GM23338 (cell line): ENCODE results near the gene CLEC3B. TPM values are rescaled to one million over a fixed set of nuclear protein-coding genes. Genes with fewer than 3 reads are reported as not detected.

Experiments
- ATAC-seq: fragments of 200-7000 bp; cut with Tn5 transposase; 3 replicates; pipeline ENCODE4 v1.9.1; 2020
- DNase-seq: peaks from one replicate; pipeline ENCODE4 v3.0.0-alpha.2; 2015; ENCODE audit warnings: low spot score
- H2AFZ ChIP-seq: fragments of 200-600 bp; sonication (generic); 2 replicates; pipeline ENCODE4 v1.8.0; 2016; ENCODE audit warnings: antibody characterized with exemption, mild to moderate bottlenecking, moderate library complexity
- H3F3A ChIP-seq: fragments of 200-600 bp; sonication (generic); replicated peaks from 2 replicates; pipeline ENCODE4 v1.8.0; 2017; ENCODE audit warnings: antibody characterized with exemption, mixed run types, low read depth
- H3K27ac ChIP-seq: fragments of 200-600 bp; sonication (generic); 2 replicates; pipeline ENCODE4 v1.6.1; 2016; ENCODE audit warnings: low read depth
- H3K27me3 ChIP-seq: fragments of 200-600 bp; sonication (generic); 2 replicates; pipeline ENCODE4 v1.8.0; 2016; ENCODE audit warnings: mild to moderate bottlenecking, mixed run types, moderate library complexity; ENCODE audit not compliant: insufficient read depth
- H3K36me3 ChIP-seq: fragments of 200-600 bp; sonication (generic); 2 replicates; pipeline ENCODE4 v1.8.0; 2016; ENCODE audit warnings: mild to moderate bottlenecking; ENCODE audit not compliant: insufficient read depth
- H3K4me1 ChIP-seq: fragments of 200-600 bp; sonication (generic); 2 replicates; pipeline ENCODE4 v1.8.0; 2016; ENCODE audit warnings: mild to moderate bottlenecking, moderate library complexity; ENCODE audit not compliant: insufficient read depth
- H3K4me2 ChIP-seq: fragments of 200-600 bp; sonication (generic); 2 replicates; pipeline ENCODE4 v1.7.1; 2017; ENCODE audit warnings: mixed run types
- H3K4me3 ChIP-seq: fragments of 200-600 bp; sonication (generic); 2 replicates; pipeline ENCODE4 v1.6.1; 2016; ENCODE audit warnings: mixed run types
- H3K79me2 ChIP-seq: fragments of 200-600 bp; sonication (generic); replicated peaks from 2 replicates; pipeline ENCODE4 v1.8.0; 2017; ENCODE audit warnings: mild to moderate bottlenecking; ENCODE audit not compliant: insufficient read depth
- H3K9me2 ChIP-seq: fragments of 200-600 bp; sonication (generic); 2 replicates; pipeline ENCODE4 v1.8.0; 2017; ENCODE audit not compliant: insufficient read depth
- H4K20me1 ChIP-seq: fragments of 200-600 bp; sonication (generic); replicated peaks from 2 replicates; pipeline ENCODE4 v1.8.0; 2017; ENCODE audit warnings: mild to moderate bottlenecking; ENCODE audit not compliant: insufficient read depth
- H3K27ac Mint-ChIP-seq: 2 replicates; pipeline ENCODE4 v1.8.0; 2020; ENCODE audit warnings: inconsistent platforms, mild to moderate bottlenecking, moderate library complexity, mixed read lengths
- H3K27me3 Mint-ChIP-seq: 3 replicates; pipeline ENCODE4 v1.8.0; 2022; ENCODE audit warnings: low read depth, mild to moderate bottlenecking, moderate library complexity, mixed read lengths, inconsistent platforms; ENCODE audit not compliant: insufficient read depth, poor library complexity
- H3K36me3 Mint-ChIP-seq: 3 replicates; pipeline ENCODE4 v1.8.0; 2021; ENCODE audit warnings: low read depth, mild to moderate bottlenecking, inconsistent platforms, moderate library complexity, mixed read lengths
- H3K4me1 Mint-ChIP-seq: 3 replicates; pipeline ENCODE4 v1.8.0; 2020; ENCODE audit warnings: mild to moderate bottlenecking, inconsistent platforms, mixed read lengths
- H3K4me3 Mint-ChIP-seq: 3 replicates; pipeline ENCODE4 v1.8.0; 2021; ENCODE audit warnings: moderate library complexity, mild to moderate bottlenecking, inconsistent platforms, mixed read lengths
- H3K9me3 Mint-ChIP-seq: 3 replicates; pipeline ENCODE4 v1.8.0; 2020; ENCODE audit warnings: moderate library complexity, mild to moderate bottlenecking, inconsistent platforms, mixed read lengths
- EZH2 ChIP-seq: fragments of 200-600 bp; sonication (generic); IDR thresholded peaks from one replicate; pipeline ENCODE4 v1.8.0; 2017; ENCODE audit warnings: antibody characterized with exemption, mild to moderate bottlenecking, low read depth; ENCODE audit not compliant: unreplicated experiment
- EZH2phosphoT487 ChIP-seq: fragments of 200-600 bp; sonication (generic); IDR thresholded peaks from one replicate; pipeline ENCODE4 v1.8.1; 2018; ENCODE audit warnings: antibody characterized with exemption; ENCODE audit not compliant: unreplicated experiment
- JUNB ChIP-seq: IDR thresholded peaks from one replicate; pipeline ENCODE4 v1.6.1; 2016; ENCODE audit warnings: antibody characterized with exemption; ENCODE audit not compliant: unreplicated experiment
- POLR2AphosphoS5 ChIP-seq: IDR thresholded peaks from 2 replicates; pipeline ENCODE4 v1.6.1; 2016; ENCODE audit warnings: antibody characterized with exemption, low read depth
- STAT1 ChIP-seq: IDR thresholded peaks from one replicate; pipeline ENCODE4 v1.6.1; 2016; ENCODE audit warnings: antibody characterized with exemption; ENCODE audit not compliant: unreplicated experiment
- polyA plus RNA-seq: library from polyadenylated mRNA; unstranded; fragments of >200 nt; fragmentation: Nextera tagmentation; extraction: Ambion mirVana; gene quantifications from 2 replicates; pipeline ENCODE4 v1.2.1, GENCODE V29; 2016
- total RNA-seq: library from RNA; depleted of rRNA; stranded (reverse); fragments of >200 nt; shearing (Covaris generic); gene quantifications from 2 replicates; pipeline ENCODE4 v1.2.3, GENCODE V29; 2014
- TF ChIP-seq, protein P1 (sequence below): IDR thresholded peaks from 2 replicates; pipeline ENCODE4 v1.6.1; 2016; ENCODE audit warnings: antibody characterized with exemption
- TF ChIP-seq, protein P2 (sequence below), 2 experiments: fragments of 200-600 bp in 1 of 2; sonication (generic) in 1 of 2; conservative IDR thresholded peaks; 2 replicates each; pipeline versions ENCODE4 v1.5.1 to v1.6.1; 2016 to 2017; ENCODE audit warnings: antibody characterized with exemption in 2 of 2, low read depth in 2 of 2, mild to moderate bottlenecking in 2 of 2, moderate library complexity in 1 of 2
- TF ChIP-seq, protein P3 (sequence below): IDR thresholded peaks from one replicate; pipeline ENCODE4 v1.6.1; 2018; ENCODE audit warnings: antibody characterized with exemption; ENCODE audit not compliant: unreplicated experiment

CLEC3B gene
- total and polyA plus RNA-seq, 2 experiments from 2014 or later, result not detected

DNA sequence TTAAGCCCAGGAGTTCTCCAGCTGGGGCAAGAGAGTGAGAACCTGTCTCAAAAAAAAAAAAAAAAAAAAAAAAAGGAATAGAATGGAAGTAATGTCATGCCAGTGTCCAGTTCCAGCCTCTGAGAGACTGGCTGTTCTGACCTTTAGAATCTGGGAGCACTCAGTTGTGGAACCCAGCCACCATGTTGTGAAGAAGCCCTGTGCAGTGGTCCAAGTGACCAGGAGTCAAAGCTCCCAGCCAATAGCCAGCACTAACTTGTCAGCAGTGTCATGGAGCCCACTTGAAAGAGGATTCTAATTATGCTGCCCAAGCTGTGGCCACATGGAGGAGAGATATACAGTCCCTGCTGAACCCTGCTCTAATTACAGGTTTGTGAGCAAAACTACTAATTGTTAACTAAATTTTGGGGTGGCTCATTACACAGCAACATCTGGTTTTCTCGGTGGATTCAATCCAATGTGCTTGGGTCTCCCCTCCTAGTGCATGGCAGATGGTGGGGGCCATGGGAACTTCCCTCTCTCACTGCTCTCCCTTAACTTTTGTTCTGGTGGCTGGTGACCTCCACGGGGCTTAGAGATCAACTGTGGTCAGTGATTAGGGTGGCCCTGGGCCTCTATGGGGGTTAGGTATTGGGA lies 55.5 kb downstream of the CLEC3B start:
- Mint-ChIP-seq H3K27me3 (peaks cover 5% of the 10 kb centered on the region), H3K36me3 (peaks cover 15% of the 10 kb centered on the region), H3K4me1 (no peaks in the 10 kb centered on the region), H3K4me3 (no peak overlapping the region), H3K27ac (0 out of 2 replicates have a peak overlapping the region, but pooled peaks have one; percentile 15), H3K9me3 (no peaks in the 10 kb centered on the region; the same call in 2 of the 3 replicates)
- no peaks in the 10 kb centered on the region for H3K79me2 ChIP-seq
- no peak overlapping the region for H3K27ac ChIP-seq
- no peak for DNase-seq
- no peak overlapping the region for H3K4me2 ChIP-seq
- no peak overlapping the region for H2AFZ ChIP-seq
- peaks cover 3% of the 10 kb centered on the region; the same call in 1 of the 2 replicates for H3K36me3 ChIP-seq
- no peak for ATAC-seq
- H3K4me1 ChIP-seq, result no peaks in the 10 kb centered on the region; the same call in 1 of the 2 replicates
- no peaks in the 10 kb centered on the region for H3K27me3 ChIP-seq
- TF ChIP-seq STAT1 (no peak), EZH2phosphoT487 (no peak), EZH2 (no peak)
- TF ChIP-seq, protein P1, sequence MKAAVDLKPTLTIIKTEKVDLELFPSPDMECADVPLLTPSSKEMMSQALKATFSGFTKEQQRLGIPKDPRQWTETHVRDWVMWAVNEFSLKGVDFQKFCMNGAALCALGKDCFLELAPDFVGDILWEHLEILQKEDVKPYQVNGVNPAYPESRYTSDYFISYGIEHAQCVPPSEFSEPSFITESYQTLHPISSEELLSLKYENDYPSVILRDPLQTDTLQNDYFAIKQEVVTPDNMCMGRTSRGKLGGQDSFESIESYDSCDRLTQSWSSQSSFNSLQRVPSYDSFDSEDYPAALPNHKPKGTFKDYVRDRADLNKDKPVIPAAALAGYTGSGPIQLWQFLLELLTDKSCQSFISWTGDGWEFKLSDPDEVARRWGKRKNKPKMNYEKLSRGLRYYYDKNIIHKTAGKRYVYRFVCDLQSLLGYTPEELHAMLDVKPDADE, result no peak
- H3K9me2 ChIP-seq, result peaks cover 3% of the 10 kb centered on the region; the same call in 1 of the 2 replicates
- H3K4me3 ChIP-seq, result no peak overlapping the region
- H4K20me1 ChIP-seq, result no peaks in the 10 kb centered on the region
- H3F3A ChIP-seq, result no peaks in the 10 kb centered on the region

DNA sequence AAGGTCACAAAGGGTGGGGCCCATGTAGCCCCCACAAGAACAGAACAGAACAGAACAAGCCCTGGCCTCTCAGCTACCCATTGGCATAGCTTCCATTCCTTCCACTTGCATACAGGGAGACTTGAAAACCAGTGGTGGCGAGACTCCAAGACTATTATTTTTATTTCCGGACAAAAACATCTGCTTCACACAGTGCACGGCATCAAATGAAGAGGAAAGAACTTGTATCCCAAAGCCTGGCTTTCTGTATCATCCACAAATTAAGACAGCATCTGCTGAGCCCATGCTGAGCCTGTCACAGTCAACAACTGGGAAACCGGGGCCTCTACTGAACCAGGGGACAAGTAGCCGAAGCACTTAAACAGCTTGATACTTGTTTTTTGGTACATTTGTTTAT lies 56.0 kb downstream of the CLEC3B start:
- Mint-ChIP-seq H3K27me3 (peaks cover 5% of the 10 kb centered on the region), H3K4me1 (no peaks in the 10 kb centered on the region; the same call in 2 of the 3 replicates), H3K4me3 (no peak overlapping the region), H3K9me3 (no peaks in the 10 kb centered on the region; the same call in 2 of the 3 replicates), H3K27ac (0 out of 2 replicates have a peak overlapping the region, but pooled peaks have one; percentile 15), H3K36me3 (peaks cover 15% of the 10 kb centered on the region)
- no peaks in the 10 kb centered on the region for H3K27me3 ChIP-seq
- H3K79me2 ChIP-seq, result no peaks in the 10 kb centered on the region
- no peak for DNase-seq
- H3K4me2 ChIP-seq, result no peak overlapping the region
- peaks cover 3% of the 10 kb centered on the region; the same call in 1 of the 2 replicates for H3K9me2 ChIP-seq
- H3K27ac ChIP-seq, result no peak overlapping the region
- H4K20me1 ChIP-seq, result no peaks in the 10 kb centered on the region
- no peaks in the 10 kb centered on the region for H3F3A ChIP-seq
- H3K36me3 ChIP-seq, result peaks cover 3% of the 10 kb centered on the region; the same call in 1 of the 2 replicates
- H2AFZ ChIP-seq, result no peak overlapping the region
- no peaks in the 10 kb centered on the region; the same call in 1 of the 2 replicates for H3K4me1 ChIP-seq
- no peak for TF ChIP-seq POLR2AphosphoS5
- ATAC-seq, result no peak
- H3K4me3 ChIP-seq, result no peak overlapping the region

DNA sequence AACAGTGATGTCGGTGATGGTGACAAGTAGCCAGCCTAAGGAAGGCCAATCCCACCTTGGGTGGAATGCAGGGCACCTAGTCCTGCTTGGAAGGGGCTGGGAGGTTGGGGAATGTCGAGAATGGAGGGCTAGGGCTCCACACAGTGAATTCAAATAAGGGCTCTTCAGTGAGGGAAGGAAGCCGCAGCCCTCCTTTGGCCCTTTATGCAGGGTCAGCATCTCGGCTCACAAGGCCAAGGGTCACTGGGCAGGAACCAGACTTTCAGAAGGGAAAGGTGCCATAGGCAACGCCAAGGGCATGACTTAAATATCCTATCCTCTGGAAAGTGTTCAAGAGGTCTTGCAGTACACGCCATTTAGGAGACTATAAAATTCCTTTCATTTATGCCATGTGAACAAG lies 56.9 kb downstream of the CLEC3B start:
- H3K79me2 ChIP-seq, result no peaks in the 10 kb centered on the region
- Mint-ChIP-seq H3K27me3 (peaks cover 5% of the 10 kb centered on the region), H3K9me3 (no peaks in the 10 kb centered on the region; the same call in 2 of the 3 replicates), H3K27ac (no peak overlapping the region), H3K36me3 (peaks cover 17% of the 10 kb centered on the region), H3K4me1 (no peaks in the 10 kb centered on the region; the same call in 2 of the 3 replicates), H3K4me3 (no peak overlapping the region)
- H3K4me3 ChIP-seq, result no peak overlapping the region
- no peak overlapping the region for H3K27ac ChIP-seq
- H3K9me2 ChIP-seq, result peaks cover 3% of the 10 kb centered on the region; the same call in 1 of the 2 replicates
- H3K36me3 ChIP-seq, result peaks cover 3% of the 10 kb centered on the region; the same call in 1 of the 2 replicates
- no peaks in the 10 kb centered on the region for H3K4me1 ChIP-seq
- DNase-seq (peak; percentile 8), ATAC-seq (no peak; the same call in 2 of the 3 replicates)
- H3F3A ChIP-seq, result no peaks in the 10 kb centered on the region
- no peak overlapping the region for H2AFZ ChIP-seq
- H4K20me1 ChIP-seq, result no peaks in the 10 kb centered on the region
- no peaks in the 10 kb centered on the region for H3K27me3 ChIP-seq
- H3K4me2 ChIP-seq, result no peak overlapping the region
- no peak for TF ChIP-seq JUNB
- TF ChIP-seq, protein P2, sequence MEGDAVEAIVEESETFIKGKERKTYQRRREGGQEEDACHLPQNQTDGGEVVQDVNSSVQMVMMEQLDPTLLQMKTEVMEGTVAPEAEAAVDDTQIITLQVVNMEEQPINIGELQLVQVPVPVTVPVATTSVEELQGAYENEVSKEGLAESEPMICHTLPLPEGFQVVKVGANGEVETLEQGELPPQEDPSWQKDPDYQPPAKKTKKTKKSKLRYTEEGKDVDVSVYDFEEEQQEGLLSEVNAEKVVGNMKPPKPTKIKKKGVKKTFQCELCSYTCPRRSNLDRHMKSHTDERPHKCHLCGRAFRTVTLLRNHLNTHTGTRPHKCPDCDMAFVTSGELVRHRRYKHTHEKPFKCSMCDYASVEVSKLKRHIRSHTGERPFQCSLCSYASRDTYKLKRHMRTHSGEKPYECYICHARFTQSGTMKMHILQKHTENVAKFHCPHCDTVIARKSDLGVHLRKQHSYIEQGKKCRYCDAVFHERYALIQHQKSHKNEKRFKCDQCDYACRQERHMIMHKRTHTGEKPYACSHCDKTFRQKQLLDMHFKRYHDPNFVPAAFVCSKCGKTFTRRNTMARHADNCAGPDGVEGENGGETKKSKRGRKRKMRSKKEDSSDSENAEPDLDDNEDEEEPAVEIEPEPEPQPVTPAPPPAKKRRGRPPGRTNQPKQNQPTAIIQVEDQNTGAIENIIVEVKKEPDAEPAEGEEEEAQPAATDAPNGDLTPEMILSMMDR (conservative IDR thresholded peaks at IDR 0.05; ENCODE audit: low read depth in 2 of 2), result no peak
- TF ChIP-seq EZH2, result no peak
- TF ChIP-seq, protein P1, result no peak
- TF ChIP-seq STAT1, result no peak
- TF ChIP-seq, protein P3, sequence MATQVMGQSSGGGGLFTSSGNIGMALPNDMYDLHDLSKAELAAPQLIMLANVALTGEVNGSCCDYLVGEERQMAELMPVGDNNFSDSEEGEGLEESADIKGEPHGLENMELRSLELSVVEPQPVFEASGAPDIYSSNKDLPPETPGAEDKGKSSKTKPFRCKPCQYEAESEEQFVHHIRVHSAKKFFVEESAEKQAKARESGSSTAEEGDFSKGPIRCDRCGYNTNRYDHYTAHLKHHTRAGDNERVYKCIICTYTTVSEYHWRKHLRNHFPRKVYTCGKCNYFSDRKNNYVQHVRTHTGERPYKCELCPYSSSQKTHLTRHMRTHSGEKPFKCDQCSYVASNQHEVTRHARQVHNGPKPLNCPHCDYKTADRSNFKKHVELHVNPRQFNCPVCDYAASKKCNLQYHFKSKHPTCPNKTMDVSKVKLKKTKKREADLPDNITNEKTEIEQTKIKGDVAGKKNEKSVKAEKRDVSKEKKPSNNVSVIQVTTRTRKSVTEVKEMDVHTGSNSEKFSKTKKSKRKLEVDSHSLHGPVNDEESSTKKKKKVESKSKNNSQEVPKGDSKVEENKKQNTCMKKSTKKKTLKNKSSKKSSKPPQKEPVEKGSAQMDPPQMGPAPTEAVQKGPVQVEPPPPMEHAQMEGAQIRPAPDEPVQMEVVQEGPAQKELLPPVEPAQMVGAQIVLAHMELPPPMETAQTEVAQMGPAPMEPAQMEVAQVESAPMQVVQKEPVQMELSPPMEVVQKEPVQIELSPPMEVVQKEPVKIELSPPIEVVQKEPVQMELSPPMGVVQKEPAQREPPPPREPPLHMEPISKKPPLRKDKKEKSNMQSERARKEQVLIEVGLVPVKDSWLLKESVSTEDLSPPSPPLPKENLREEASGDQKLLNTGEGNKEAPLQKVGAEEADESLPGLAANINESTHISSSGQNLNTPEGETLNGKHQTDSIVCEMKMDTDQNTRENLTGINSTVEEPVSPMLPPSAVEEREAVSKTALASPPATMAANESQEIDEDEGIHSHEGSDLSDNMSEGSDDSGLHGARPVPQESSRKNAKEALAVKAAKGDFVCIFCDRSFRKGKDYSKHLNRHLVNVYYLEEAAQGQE, result no peak
